GM18505 (cell line): ENCODE measurements around the gene NCBP2L.

Experiments used
- ATAC-seq: cut with Tn5 transposase; IDR thresholded peaks from one replicate; pipeline ENCODE4 v1.9.1; 2021; ENCODE audit not compliant: unreplicated experiment
- POLR2A ChIP-seq: IDR thresholded peaks from 4 replicates; pipeline ENCODE4 v1.6.1; 2011; ENCODE audit warnings: borderline replicate concordance; ENCODE audit not compliant: insufficient read depth, insufficient read length; ENCODE audit errors: extremely low read depth

The NCBP2L gene

GRCh38 chrX:107827852-107828251 is 50.3 kb downstream of the NCBP2L start:
- TF ChIP-seq POLR2A = no peak
- no peak for ATAC-seq

- no peak for TF ChIP-seq POLR2A
- no peak for ATAC-seq
Observed at GRCh38 chrX:107829878-107830277, 52.3 kb downstream of the NCBP2L start.

- ATAC-seq = no peak
- TF ChIP-seq POLR2A = no peak
Observed at GRCh38 chrX:107831071-107831730, 53.7 kb downstream of the NCBP2L start.

- no peak for TF ChIP-seq POLR2A
- ATAC-seq = no peak
Observed at GRCh38 chrX:107834275-107835201, 57.0 kb downstream of the NCBP2L start.

- no peak for TF ChIP-seq POLR2A
- no peak for ATAC-seq
Observed at GRCh38 chrX:107836958-107837357, 59.4 kb downstream of the NCBP2L start.

GRCh38 chrX:107840971-107841370 is 63.4 kb downstream of the NCBP2L start:
- no peak for TF ChIP-seq POLR2A
- no peak for ATAC-seq

GRCh38 chrX:107842715-107843400 is 65.3 kb downstream of the NCBP2L start:
- no peak for TF ChIP-seq POLR2A
- no peak for ATAC-seq
